Measurements from ENCODE around the gene GNG12.

GNG12 gene

DNA sequence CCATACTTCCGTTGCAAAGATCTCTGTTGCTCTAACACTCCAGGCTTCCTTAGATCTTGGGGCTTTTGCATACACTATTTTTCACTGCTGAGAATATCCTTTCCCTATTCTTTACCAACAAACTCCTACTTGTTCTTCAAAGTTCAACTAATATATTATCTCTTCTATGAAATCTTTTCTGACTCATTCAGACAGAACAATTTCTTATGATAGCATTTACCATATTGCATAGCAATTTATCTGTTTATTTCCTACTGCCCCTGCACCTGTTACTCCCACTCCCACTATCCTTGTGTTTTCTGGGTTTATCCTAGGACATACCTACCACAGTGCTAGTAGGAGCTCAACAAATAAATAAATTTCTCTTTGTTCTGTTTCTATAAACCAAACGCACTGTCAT lies 137.3 kb downstream of the GNG12 start:
- no peak for DNase-seq

DNA sequence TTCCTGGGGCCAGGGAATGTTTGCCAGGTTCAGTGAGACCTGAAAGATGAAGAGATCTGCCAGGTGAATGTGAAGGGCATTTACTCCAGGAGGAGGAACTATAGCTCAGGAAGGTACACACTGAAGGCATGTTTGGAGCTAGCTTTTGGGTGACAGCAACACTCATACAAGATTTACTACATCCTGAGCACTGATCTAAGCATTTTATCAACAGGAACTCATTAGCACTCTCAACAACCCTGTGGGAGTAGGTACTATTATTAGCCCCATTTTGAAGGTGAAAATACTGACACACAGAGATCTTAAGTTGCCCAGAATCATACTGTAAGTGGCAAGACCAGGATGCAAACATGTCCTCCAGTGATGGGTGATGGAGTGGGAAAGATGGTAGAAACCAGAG lies 141.6 kb downstream of the GNG12 start:
- DNase-seq: no peak

DNA sequence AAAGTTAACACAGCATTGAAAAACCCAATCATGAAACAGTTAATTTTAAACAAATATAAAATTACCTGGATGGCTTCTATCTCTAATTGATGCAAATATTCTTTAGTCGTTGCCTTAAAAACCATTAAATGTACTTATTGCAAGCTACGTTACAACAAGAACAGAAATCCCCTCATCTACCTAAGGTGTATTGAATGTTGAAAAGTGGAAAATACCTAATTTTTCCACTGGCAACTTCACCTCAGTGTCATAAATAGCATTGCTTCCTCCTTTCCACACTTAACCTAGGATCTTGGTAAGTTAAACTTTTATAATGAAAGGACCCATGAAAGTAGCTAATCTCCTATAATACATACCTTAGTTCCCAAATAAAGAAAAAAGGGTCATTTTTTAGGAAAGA lies 142.9 kb downstream of the GNG12 start:
- DNase-seq: no peak

DNA sequence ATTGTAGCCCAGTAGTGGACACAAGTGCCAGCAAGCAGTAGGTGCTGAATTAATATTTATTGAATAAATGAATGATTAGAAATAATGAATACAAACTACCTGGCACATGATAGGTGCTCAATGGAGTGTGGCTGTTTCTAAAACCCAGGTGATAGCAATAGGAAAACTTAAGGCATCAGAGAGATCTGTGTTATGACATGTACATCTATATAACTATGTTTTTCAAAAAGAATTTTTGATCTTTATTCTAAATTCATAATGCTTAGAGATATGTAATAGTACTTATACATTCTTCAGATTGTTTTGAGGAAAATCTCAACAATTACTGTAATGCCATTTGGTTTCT lies 143.3 kb downstream of the GNG12 start:
- DNase-seq: no peak

DNA sequence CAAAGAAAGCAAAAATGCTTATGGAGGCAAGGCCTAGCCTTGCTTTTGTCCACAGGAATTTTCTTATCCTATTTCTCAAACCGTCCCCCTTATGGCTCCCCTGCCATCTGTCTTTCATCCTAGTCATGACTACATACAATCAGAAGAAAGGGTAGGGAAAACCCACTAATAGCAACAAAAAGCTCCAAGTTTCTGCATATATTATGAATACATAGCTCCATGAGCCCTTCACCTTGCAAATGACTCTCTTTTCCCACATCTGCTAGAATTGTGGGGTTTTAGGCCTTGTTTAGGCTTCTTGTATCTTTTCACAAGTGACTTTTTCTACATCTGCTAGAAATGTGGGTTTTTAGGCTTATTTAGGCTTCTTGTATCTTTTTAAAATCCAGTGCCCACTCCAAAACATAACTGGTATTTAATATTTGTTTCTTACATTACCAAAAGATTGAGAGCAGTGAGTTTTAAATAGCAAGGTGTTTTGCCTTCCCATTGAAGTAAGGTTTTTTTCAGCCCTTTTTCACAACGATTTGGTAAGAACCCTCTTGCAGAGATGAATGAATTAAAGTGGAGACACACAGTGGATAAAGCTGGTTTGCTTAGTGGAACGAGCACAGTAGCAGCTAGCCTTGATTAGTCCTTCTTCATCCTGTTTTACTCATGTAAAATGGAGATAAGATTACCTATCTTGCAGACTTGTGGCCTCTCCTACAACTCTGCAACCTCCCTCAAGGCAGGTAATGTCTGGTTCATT lies 143.8 kb downstream of the GNG12 start:
- DNase-seq: no peak

DNA sequence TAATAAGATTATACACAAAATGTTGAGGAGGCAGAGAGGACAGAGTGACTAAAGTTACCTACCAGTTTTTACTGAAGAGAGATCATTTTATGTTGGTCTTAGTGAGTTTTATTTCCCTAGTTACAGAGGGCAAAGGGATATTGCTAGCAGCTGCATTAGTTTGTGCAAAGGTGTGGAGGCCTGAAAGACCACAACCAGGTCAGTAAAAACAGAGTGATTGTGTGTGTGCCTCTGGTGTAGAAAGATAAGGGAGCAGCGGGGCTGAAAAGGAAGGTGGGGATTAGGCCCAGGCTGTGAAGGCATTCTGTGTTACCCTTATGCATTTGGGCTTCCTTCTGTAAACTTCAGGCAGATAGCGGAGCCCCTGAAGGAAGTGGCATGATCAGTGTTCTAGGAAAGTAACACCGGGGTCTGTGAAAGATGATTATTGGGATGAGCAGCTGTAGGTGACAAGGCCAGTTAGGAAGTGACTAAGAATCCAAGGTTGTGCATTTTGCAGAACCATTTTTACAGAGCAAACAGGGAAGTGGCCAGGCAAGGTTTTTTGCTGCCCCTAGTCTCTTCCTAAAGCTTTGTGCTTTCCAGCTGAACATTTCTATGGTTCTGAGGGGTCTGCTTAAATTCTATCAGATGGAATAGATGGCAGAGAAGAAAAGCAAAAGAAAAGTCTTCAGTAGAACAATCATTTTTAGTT lies 144.6 kb downstream of the GNG12 start:
- no peak for DNase-seq

DNA sequence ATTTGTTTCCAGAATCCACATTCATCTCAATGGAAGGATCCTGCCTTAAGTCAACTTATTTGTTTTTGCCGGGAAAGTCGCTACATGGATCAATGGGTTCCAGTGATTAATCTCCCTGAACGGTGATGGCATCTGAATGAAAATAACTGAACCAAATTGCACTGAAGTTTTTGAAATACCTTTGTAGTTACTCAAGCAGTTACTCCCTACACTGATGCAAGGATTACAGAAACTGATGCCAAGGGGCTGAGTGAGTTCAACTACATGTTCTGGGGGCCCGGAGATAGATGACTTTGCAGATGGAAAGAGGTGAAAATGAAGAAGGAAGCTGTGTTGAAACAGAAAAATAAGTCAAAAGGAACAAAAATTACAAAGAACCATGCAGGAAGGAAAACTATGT lies 145.6 kb downstream of the GNG12 start:
- DNase-seq: no peak

DNA sequence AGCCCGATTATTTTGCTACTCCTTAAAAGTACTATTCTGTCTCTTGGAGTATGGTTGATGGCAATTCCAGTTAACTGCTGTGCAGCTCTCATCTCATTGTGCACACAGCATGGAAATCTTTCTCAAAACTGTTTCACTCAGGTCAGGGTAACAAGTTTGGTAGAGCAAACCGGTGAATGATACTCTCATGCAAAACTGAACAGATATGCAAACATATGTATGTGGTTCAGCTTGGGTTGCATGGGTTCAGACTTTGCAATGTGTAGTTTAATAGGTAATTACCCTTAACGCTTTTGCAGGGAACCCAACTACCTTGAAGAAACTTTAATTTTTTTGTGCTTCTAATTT lies 146.1 kb downstream of the GNG12 start:
- DNase-seq: no peak

DNA sequence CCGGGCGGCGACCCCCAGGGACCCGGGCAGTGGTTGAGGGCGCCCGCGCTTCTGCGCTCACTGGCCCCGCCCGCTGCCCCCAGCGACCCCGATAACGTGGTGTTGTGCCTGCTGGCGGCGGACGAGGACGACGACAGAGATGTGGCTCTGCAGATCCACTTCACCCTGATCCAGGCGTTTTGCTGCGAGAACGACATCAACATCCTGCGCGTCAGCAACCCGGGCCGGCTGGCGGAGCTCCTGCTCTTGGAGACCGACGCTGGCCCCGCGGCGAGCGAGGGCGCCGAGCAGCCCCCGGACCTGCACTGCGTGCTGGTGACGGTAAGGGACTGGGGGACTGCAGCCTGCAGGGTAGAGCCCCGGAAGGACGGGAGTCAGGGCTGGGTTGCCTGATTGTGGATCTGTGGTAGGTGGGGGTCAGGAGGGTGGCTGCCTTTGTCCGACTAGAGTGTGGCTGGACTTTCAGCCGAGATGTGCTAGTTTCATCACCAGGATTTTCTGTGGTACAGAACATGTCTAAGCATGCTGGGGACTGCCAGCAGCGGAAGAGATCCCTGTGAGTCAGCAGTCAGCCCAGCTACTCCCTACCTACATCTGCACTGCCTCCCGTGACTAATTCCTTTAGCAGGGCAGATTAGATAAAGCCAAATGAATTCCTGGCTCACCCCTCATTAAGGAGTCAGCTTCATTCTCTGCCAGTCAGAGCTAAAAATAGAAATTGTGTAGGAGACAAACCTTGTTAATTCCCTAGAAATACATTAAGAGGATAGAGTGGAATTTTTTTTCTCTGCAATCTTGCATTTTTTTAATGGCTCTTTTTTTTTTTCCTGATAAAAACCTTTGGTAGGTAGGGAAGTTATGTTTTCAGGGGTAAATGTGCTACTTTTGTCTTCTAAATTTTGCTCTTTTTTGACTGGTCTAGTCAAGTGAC lies 146.7 kb downstream of the GNG12 start:
- DNase-seq: peak; percentile 88

DNA sequence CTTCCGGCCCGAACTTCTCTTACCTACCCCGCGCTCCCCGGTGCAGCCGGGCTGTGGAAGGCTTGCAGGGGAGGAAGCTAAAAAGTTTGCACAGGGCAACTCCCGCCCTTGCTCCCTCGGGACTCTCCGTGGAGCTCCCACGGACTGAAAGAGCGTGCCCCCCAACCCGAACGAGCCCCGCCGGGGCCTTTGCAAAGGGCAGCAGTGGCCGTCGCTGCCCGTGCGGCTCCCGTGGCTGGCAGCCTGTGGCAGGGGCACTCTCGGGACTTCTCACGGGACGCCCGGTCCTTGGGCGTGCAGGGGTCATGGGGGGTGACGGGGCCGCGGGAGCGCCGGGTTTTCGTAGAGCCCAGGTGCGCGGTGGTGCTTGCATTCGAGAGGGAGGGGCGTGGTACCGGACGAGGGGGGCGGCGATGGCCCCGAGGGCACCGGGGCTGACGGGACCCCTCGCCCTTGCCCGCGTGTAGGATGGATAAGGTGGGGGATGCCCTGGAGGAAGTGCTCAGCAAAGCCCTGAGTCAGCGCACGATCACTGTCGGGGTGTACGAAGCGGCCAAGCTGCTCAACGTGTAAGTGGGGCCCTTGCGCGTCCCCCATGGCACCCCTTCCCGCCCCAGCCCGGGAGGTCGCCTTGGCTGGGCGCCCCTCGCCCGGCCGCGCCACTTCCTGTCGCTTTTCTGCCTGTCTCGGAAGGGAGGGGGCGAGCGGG lies 147.6 kb downstream of the GNG12 start:
- DNase-seq: peak; percentile 54

DNA sequence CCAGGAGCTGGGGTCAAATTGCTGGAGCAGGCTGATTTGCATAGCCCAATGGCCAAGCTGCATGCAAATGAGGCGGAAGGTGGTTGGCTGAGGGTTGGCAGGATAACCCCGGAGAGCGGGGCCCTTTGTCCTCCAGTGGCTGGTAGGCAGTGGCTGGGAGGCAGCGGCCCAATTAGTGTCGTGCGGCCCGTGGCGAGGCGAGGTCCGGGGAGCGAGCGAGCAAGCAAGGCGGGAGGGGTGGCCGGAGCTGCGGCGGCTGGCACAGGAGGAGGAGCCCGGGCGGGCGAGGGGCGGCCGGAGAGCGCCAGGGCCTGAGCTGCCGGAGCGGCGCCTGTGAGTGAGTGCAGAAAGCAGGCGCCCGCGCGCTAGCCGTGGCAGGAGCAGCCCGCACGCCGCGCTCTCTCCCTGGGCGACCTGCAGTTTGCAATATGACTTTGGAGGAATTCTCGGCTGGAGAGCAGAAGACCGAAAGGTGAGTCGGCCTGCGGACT lies 148.2 kb downstream of the GNG12 start, which contains the start of gene GADD45A:
Gene GADD45A (plus strand): TSS at position 135 of the 491 bp plus-strand sequence. CDS start 294 bp downstream, at position 429.
- peak; percentile 100 for DNase-seq

DNA sequence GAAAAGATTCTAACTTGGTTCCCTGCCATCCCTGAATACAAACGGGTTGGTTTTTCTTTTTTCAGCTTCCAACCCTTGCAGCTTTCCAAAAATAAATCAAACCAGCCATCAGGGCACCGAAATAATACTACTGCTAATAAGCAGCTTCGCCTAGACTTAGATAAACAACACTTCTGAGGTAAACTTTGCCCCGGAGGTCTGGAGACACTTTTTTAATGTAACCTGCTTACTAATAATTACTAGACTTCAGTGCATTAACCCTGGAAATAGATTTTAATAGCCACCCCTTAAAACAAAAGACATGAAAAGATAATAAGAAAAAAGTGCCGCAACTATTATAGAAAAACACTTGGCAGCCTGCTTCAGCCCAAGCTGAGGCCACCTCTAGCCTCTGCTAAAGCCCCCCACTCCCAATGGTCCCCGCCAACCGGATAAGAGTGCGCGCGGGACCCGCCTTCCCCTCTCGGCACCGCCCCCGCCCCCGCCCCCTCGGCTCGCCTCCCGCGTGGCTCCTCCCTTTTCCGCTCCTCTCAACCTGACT lies 148.7 kb downstream of the GNG12 start:
- no peak for DNase-seq

DNA sequence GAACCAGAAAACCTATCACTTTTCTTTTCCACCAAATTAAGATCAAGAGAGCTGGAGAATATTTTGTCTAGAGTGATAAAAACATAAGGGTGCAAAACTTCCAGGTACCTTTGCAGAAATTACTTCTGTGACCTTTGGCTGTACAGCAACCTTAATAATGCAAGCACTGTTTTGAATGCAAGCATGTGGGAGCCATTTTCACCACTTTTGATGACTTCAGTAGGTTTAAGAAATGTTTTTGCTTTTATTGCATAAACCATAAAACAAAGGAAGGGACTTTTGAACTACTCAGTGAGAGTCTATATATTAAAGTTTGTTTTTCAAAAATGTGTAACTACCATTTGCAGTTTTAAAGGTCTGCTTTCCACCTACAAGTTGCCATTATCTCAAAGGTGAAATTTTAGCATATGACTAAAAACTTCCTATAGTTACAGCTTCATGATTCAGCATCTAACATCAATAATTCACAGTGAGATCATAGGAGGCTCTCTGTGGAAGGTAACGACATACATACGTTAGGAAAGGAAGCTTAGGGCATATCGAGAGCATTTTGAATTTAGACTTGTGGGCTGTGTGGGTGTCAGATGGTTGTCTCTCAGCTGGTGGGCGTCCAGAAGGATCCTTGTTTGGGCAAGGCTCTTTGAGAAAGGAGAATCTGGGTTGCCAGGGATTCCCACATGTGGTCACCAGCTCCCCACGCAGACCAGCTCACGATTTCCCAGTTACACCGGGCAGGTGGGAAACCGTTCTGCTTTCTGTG lies 149.3 kb downstream of the GNG12 start:
- DNase-seq: no peak

DNA sequence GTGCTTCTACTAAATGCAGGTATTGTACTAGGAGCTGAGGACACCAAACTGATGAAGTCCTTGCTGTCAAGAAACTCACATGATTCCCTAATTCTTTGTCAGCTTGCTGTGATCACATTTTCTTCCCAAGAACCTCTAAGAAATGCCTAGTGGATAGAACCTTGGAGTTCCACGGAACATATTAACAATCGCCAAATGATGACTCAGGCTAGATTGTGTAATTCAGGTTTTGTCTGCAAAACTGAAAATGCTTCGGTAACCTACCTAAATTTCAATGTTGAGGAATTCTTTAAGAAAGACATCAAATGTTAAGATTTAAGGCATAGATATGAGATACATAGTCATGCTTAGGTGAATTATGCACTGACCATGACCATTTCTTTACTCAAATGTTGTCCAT lies 150.0 kb downstream of the GNG12 start:
- DNase-seq: no peak

DNA sequence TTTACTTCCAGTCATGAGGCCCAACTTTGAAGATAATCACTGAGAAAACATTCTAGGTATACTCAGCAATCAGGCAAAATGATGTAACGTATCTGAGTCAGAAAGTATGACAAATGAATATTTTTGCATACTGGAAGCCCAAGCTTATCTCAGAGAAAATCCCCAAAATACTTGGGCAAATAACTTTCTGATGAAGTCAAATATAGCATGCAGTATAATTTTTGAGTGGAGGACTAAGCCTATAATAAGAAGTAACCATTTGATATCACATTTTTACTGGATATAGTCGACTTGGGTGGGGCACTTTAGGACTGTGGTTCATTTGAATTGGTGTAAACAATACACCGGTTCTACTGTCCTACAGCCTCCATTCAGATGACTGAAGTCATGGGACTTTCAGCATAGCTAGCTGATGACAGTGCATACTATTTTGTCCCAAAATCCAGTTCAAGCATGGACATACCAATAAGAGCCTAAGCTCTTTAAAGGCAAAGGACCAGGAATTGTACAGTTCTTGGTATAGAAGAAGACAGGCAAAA lies 150.5 kb downstream of the GNG12 start:
- no peak for DNase-seq

DNA sequence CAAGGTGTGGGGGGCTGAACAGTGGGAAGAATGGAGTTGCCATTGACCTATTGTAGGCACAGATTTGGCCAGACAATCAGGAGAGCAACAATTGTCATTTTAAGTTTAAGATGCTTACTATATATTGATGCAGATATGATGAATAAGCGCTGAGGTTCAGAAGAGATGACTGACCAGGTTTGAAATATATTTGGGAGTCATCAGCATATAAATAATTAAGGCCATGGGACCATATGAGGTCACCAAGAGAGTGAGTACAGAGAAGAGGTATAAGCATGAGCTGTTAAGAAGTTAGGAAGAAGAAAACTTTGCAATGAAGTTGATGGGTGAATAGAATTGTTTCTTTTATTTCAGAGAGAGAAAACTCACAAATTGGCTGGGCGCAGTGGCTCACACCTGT lies 152.8 kb downstream of the GNG12 start:
- DNase-seq: no peak

DNA sequence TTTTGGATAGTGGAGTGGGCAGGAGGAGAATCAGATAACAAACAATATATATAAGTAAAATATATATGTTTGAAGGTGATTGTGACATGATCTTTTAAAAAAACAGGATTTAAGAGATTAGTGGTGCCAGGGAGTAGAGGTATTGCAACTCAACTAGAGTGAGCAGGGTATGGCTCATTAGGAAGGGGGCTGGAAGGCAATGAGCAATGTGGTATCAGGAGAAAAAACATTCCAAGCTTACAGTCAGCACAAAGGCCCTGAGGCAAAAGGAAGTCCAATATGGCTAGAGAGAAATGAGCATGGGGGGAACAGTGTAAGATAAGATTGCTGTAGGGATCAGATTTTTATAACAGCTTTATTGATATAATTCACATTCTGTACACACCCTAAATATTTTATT lies 153.6 kb downstream of the GNG12 start:
- DNase-seq: no peak

DNA sequence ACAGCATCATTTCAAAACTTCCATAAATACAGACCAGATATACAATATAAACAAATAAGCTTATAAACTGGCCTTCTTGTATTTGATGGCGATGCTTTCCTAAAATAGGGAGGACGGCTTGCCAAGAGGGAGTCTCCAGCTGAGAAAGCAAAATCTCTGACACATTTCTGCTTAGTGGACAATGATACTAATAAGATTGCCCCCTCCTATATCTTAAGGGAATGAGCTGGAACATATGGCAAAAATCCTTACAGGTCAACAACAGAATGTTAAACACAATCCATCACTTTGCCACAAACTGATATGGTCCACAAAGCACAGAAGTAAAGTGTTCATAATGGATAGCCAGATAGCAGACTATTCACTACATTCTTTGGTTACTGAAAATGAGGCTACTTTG lies 155.3 kb downstream of the GNG12 start:
- DNase-seq: no peak

DNA sequence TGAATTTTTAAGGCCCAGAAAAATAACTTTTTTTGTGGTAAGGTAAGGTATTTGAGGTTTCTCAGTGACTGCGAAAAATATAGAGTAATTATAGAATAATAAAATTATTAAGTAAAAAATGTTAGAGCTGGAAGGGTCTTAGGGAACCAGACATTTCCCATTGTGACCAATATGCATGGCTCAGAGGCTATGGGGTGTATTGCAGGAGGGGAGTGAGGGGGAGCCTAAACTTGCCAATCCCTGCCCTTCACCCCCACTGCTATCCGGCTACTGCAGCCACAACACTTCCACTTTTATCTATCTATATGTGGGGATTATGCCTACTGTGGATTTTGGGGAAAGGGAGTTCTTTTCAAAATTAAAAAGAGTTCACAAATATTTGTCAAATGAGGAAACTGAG lies 155.9 kb downstream of the GNG12 start:
- no peak for DNase-seq

DNA sequence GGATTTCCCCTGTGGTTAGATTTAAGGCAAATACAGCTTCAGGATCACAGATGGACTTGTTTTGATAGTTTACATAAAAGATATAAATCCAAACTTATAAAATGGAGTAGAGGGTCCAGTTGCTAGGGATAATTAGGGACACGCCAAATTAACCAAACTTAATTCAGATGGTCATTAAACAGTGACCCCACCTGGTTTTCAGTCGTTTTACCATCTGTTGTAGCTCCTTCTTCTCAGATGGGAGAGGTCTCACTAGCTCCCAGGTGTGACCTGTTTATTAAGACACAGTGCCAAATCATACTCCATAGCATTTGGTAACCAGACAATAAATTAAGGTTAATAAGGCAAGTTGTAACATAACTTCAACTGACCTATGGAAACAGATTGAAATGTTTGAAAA lies 156.3 kb downstream of the GNG12 start:
- peak; percentile 5 for DNase-seq

DNA sequence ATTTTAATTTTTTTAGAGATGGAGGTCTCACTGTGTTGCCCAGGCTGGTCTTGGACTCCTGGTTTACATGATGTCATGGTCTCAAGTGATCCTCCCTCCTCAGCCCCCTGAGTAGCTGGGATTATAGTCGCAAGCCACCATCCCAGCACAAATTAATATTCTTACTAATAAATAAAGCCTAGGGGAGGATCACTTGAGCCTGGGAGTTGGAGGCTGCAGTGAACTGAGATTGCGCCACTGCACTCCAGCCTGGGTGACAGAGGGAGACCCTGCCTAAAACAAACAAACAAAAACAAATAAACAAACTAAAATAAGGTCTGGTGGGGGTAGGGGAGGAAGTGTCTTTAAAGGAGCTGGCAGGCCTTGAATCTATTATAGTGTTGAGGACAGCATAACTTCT lies 157.0 kb downstream of the GNG12 start:
- DNase-seq: no peak

DNA sequence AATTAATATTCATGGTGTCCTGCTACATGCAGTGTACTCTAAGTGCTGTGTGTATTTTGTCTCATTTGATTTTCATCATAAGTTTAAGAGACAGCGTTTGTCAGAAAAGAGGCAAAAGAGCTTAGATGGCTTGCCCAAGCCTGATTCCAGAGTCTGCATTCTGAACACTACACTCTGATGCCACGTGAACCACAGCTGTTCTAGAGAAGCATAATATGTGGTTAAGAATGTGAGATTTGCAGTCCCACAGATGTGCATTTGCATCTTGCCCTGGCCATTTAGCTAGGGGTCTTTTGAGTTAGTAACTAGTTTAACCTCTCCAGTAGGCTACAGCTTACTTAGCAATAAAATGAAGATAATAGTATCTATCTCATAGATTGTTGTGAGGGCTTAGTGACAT lies 157.5 kb downstream of the GNG12 start:
- DNase-seq: no peak
